Measurements from ENCODE around the gene TAMALIN. TPM values are rescaled to one million over a fixed set of nuclear protein-coding genes. Genes with fewer than 3 reads are reported as not detected.

TAMALIN gene
- polyA plus RNA-seq, 2 of the 4 experiments (the other 2 are of a cell fraction), result 0.30 to 0.35 TPM

GRCh38 chr12:52014567-52015530 is 8.1 kb downstream of the TAMALIN start (continued):
- no peak for TF ChIP-seq ATOH8 (CRISPR knock-in tag; IDR thresholded peaks at IDR 0.05; ENCODE audit: low read depth)

- CTCF ChIA-PET, result interaction anchor here (1.0 to 41.8 kb wide), 4 partner anchors 8 to 55 kb away, joined by 5 to 1730 read pairs (median 786); partner anchors contain the start of genes ATG101, NR4A1, SMIM41 and TAMALIN
- DNase-seq (ENCODE audit: low read depth in 1 of 2, low spot score in 1 of 2), result no peak
- H3K4me3 ChIP-seq, result no peak overlapping the region
- H3K4me2 ChIP-seq, result no peak overlapping the region
- peaks cover 18% of the 10 kb centered on the region for H3K4me1 ChIP-seq
- H3K9me3 ChIP-seq, result no peaks in the 10 kb centered on the region
- no peak for FAIRE-seq
- no peak overlapping the region for H3K27ac ChIP-seq
- TF ChIP-seq HDAC2 (IDR thresholded peaks at IDR 0.05) (no peak), ELK1 (IDR thresholded peaks at IDR 0.05; ENCODE audit: low read depth, low read length) (no peak), MYC (IDR thresholded peaks at IDR 0.05; ENCODE audit: borderline replicate concordance, low read length) (no peak), KDM1A (IDR thresholded peaks at IDR 0.05; ENCODE audit: low read depth) (no peak), ATOH8 (CRISPR knock-in tag; IDR thresholded peaks at IDR 0.05; ENCODE audit: low read depth) (no peak), CHD4 (IDR thresholded peaks at IDR 0.05; ENCODE audit: borderline replicate concordance) (no peak), HMGXB4 (CRISPR knock-in tag; IDR thresholded peaks at IDR 0.05; ENCODE audit: borderline replicate concordance) (no peak), RCOR1 (IDR thresholded peaks at IDR 0.05; ENCODE audit: low read depth, low read length) (no peak), USF2 (IDR thresholded peaks at IDR 0.05) (no peak), MAFK (IDR thresholded peaks at IDR 0.05; ENCODE audit: partially characterized antibody) (no peak), PHF8 (IDR thresholded peaks at IDR 0.05; ENCODE audit: borderline replicate concordance, low read depth) (no peak), HES2 (IDR thresholded peaks at IDR 0.05) (no peak), RNF2 (IDR thresholded peaks at IDR 0.05; ENCODE audit: borderline replicate concordance, low read depth) (no peak), ZSCAN20 (CRISPR knock-in tag; IDR thresholded peaks at IDR 0.05) (no peak), ZNF302 (CRISPR knock-in tag; IDR thresholded peaks at IDR 0.05) (no peak)
- POLR2A ChIA-PET, result no interaction called here
- WGBS (ENCODE audit: missing lambda C conversion rate), result 75% methylated on average over 10 of the region's 10 CpGs
- no peak for ATAC-seq
Measured at GRCh38 chr12:52015532-52016041, 8.8 kb downstream of the TAMALIN start.
